HL-60 (cell line): Measurements from ENCODE around the gene IFT20.

Experiments
- DNase-seq, 2 experiments: peaks; one replicate each; pipeline ENCODE4 v3.0.0-alpha.2; 2010 to 2020; ENCODE audit warnings: low read depth in 1 of 2, low spot score in 1 of 2
- H3K27ac ChIP-seq: fragments of 250-450 bp; sonication (Bioruptor Pico); replicated peaks from 2 replicates; pipeline ENCODE4 v1.5.1; 2020; ENCODE audit warnings: mild to moderate bottlenecking, moderate library complexity
- H3K27me3 ChIP-seq: fragments of 250-450 bp; sonication (Bioruptor Pico); 2 replicates; pipeline ENCODE4 v1.5.1; 2021; ENCODE audit warnings: mild to moderate bottlenecking, moderate library complexity; ENCODE audit not compliant: insufficient read depth, poor library complexity, severe bottlenecking
- H3K4me3 ChIP-seq: replicated peaks from 2 replicates; pipeline ENCODE4 v1.5.1; 2011; ENCODE audit warnings: mild to moderate bottlenecking, control low read depth, low read length; ENCODE audit not compliant: insufficient read depth
- GABPA ChIP-seq: IDR thresholded peaks from 2 replicates; pipeline ENCODE4 v1.6.1; 2012; ENCODE audit warnings: low read depth
- POLR2AphosphoS5 ChIP-seq: IDR thresholded peaks from 2 replicates; pipeline ENCODE4 v1.6.1; 2012; ENCODE audit warnings: low read depth
- SPI1 ChIP-seq: IDR thresholded peaks from 2 replicates; pipeline ENCODE4 v1.6.1; 2012; ENCODE audit warnings: low read depth, mild to moderate bottlenecking, borderline replicate concordance
- TF ChIP-seq, protein P1 (sequence below): IDR thresholded peaks from one replicate; pipeline ENCODE4 v1.5.1; 2011; ENCODE audit warnings: low read length, control low read depth, inconsistent platforms; ENCODE audit not compliant: insufficient read depth
- TF ChIP-seq, protein P2 (sequence below): IDR thresholded peaks from 2 replicates; pipeline ENCODE4 v1.6.1; 2012; ENCODE audit warnings: low read depth; ENCODE audit not compliant: insufficient replicate concordance

Gene IFT20

DNA sequence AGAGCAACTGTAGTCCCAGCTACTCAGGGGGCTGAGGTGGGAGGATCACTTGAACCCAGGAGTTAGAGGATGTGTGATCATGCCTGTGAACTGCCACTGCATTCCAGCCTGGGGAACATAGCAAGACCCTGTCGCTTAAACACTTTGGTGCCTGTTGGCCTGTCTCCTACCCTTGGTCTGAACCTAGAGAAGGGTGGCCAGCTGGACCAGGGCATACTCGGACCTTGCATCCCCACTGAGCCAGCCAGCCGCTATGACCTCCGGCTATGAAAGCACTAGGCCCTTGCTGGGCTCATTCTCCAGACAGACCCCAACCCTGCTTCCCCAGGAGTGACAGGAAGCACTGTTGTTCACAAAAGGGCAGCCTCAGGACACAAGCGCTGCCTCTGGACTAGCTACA, 4.6 kb downstream of the IFT20 start:
- DNase-seq, result no peak
- TF ChIP-seq, protein P1, sequence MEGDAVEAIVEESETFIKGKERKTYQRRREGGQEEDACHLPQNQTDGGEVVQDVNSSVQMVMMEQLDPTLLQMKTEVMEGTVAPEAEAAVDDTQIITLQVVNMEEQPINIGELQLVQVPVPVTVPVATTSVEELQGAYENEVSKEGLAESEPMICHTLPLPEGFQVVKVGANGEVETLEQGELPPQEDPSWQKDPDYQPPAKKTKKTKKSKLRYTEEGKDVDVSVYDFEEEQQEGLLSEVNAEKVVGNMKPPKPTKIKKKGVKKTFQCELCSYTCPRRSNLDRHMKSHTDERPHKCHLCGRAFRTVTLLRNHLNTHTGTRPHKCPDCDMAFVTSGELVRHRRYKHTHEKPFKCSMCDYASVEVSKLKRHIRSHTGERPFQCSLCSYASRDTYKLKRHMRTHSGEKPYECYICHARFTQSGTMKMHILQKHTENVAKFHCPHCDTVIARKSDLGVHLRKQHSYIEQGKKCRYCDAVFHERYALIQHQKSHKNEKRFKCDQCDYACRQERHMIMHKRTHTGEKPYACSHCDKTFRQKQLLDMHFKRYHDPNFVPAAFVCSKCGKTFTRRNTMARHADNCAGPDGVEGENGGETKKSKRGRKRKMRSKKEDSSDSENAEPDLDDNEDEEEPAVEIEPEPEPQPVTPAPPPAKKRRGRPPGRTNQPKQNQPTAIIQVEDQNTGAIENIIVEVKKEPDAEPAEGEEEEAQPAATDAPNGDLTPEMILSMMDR, result no peak
- TF ChIP-seq GABPA (no peak), POLR2AphosphoS5 (no peak), SPI1 (no peak)
- TF ChIP-seq, protein P2, sequence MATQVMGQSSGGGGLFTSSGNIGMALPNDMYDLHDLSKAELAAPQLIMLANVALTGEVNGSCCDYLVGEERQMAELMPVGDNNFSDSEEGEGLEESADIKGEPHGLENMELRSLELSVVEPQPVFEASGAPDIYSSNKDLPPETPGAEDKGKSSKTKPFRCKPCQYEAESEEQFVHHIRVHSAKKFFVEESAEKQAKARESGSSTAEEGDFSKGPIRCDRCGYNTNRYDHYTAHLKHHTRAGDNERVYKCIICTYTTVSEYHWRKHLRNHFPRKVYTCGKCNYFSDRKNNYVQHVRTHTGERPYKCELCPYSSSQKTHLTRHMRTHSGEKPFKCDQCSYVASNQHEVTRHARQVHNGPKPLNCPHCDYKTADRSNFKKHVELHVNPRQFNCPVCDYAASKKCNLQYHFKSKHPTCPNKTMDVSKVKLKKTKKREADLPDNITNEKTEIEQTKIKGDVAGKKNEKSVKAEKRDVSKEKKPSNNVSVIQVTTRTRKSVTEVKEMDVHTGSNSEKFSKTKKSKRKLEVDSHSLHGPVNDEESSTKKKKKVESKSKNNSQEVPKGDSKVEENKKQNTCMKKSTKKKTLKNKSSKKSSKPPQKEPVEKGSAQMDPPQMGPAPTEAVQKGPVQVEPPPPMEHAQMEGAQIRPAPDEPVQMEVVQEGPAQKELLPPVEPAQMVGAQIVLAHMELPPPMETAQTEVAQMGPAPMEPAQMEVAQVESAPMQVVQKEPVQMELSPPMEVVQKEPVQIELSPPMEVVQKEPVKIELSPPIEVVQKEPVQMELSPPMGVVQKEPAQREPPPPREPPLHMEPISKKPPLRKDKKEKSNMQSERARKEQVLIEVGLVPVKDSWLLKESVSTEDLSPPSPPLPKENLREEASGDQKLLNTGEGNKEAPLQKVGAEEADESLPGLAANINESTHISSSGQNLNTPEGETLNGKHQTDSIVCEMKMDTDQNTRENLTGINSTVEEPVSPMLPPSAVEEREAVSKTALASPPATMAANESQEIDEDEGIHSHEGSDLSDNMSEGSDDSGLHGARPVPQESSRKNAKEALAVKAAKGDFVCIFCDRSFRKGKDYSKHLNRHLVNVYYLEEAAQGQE, result no peak
- Histone ChIP-seq H3K27ac (no peak overlapping the region), H3K27me3 (no peaks in the 10 kb centered on the region), H3K4me3 (no peak overlapping the region)

DNA sequence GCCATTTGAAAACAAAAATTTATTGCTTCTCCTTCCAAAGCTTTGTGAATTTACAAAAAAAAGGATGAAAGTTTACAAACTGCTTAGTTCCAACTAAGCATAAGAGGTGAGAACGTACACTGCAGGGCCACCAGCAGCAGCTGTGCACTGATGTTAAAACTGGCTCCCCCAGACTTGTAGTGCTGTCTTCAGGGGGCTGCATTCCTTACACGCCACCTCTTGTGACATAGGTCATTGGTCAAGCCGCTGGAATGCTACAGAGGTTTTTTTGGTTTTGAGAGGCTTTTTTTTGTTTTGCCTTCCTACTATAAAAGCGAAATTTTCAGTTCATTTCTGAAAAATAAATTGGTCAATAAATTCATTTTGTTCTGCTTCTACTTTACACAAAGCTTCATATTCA, 6.9 kb downstream of the IFT20 start:
- H3K27me3 ChIP-seq, result no peaks in the 10 kb centered on the region
- H3K27ac ChIP-seq, result no peak overlapping the region
- no peak overlapping the region for H3K4me3 ChIP-seq
- no peak for TF ChIP-seq SPI1
- TF ChIP-seq GABPA, result no peak
- no peak for TF ChIP-seq POLR2AphosphoS5
- TF ChIP-seq, protein P2, result no peak
- TF ChIP-seq, protein P1, result no peak
- DNase-seq, result no peak

DNA sequence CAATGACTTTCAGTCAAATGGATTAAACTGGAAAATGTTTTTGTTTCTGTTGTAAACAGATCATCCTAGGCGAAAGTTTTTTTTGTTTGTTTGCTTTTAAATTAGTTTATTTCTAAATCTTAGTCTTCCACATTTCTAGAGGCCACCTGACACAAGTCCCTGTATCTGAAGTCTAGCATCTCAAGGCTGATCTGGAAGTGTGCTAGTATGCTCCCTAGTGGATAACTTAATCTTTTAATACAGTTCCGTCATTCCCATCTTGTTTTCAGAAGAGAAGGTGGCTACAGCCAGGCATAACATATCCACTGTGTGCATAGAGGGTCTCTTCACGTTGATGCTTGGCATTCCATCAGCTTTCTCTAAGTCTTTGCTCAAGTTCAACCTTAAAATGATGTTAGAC, 7.6 kb downstream of the IFT20 start:
- H3K27ac ChIP-seq, result no peak overlapping the region
- no peak overlapping the region for H3K4me3 ChIP-seq
- DNase-seq, result no peak

More for the DNA sequence above, 7.6 kb downstream of the IFT20 start:
- TF ChIP-seq POLR2AphosphoS5 (no peak), GABPA (no peak), SPI1 (no peak)
- TF ChIP-seq, protein P1, result no peak
- TF ChIP-seq, protein P2, result no peak
- no peaks in the 10 kb centered on the region for H3K27me3 ChIP-seq
